ENCODE measurements around the gene CCND3.

CCND3 gene

GRCh38 chr6:41966214-41966920 lies 24.8 kb upstream of the CCND3 start:
- H3K36me3 ChIP-seq, result no peaks in the 10 kb centered on the region
- H3K4me1 ChIP-seq (ENCODE audit: control insufficient read depth in 1 of 2, insufficient read depth in 1 of 2, low read depth in 1 of 2, low read length in 1 of 2), result peaks cover 18 to 26% of the 10 kb centered on the region in 2 experiments
- no peak overlapping the region for H3K4me3 ChIP-seq (ENCODE audit: low read depth in 1 of 2, low read length in 1 of 2)
- no peaks in the 10 kb centered on the region for H3K9me3 ChIP-seq
- H3K27ac ChIP-seq, result peak overlapping the region; percentile 52
- no peaks in the 10 kb centered on the region for H3K27me3 ChIP-seq
- TF ChIP-seq, protein P1, sequence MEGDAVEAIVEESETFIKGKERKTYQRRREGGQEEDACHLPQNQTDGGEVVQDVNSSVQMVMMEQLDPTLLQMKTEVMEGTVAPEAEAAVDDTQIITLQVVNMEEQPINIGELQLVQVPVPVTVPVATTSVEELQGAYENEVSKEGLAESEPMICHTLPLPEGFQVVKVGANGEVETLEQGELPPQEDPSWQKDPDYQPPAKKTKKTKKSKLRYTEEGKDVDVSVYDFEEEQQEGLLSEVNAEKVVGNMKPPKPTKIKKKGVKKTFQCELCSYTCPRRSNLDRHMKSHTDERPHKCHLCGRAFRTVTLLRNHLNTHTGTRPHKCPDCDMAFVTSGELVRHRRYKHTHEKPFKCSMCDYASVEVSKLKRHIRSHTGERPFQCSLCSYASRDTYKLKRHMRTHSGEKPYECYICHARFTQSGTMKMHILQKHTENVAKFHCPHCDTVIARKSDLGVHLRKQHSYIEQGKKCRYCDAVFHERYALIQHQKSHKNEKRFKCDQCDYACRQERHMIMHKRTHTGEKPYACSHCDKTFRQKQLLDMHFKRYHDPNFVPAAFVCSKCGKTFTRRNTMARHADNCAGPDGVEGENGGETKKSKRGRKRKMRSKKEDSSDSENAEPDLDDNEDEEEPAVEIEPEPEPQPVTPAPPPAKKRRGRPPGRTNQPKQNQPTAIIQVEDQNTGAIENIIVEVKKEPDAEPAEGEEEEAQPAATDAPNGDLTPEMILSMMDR (IDR thresholded peaks at IDR 0.05), result no peak

DNA sequence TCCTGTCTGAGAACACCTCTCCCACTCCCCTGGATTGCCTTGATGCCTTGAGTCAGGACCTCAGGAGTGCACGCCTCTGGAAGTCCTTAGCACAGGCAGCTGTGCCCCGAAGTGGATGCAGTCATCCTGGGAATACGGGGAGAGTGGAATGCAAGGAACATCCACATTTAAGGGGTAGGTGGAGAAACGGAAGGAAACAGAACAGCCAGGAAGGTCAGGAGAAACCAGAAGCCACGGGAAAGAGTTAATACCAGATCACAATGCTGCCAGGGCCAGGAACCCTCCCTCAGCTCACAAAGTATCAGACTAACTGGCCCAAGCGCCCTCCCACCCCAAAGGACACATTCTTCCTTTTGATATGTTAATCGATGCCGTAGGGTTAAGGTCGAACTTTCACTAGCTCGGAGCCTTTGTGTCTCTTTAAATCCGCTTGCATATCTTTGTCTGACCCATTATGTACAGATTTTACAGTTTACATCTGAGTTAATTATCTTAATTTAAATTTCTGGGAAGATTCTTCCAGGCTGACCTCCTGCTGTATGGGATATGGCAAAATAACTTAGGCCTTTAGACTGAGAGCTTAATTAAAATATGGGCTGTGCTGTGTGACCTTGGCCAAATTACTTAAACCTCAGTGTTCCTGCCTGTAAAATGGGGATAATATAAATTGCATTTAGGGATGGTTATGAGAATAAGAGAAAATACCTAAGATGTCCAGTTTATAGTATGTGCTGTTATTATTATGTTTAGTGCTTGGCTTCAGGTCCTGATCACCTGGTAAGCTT lies 24.0 kb upstream of the CCND3 start:
- Histone ChIP-seq H3K27ac (no peak overlapping the region), H3K4me1 (ENCODE audit: control insufficient read depth in 1 of 2, insufficient read depth in 1 of 2, low read depth in 1 of 2, low read length in 1 of 2) (peaks cover 15 to 21% of the 10 kb centered on the region in 2 experiments)
- TF ChIP-seq, protein P1 (IDR thresholded peaks at IDR 0.05), result no peak

GRCh38 chr6:41964201-41964887 lies 22.7 kb upstream of the CCND3 start:
- Histone ChIP-seq H3K4me1 (ENCODE audit: control insufficient read depth in 1 of 2, insufficient read depth in 1 of 2, low read depth in 1 of 2, low read length in 1 of 2) (peaks cover 11% of the 10 kb centered on the region in 2 experiments), H3K36me3 (no peaks in the 10 kb centered on the region), H3K9me3 (no peaks in the 10 kb centered on the region), H3K4me3 (ENCODE audit: low read depth in 1 of 2, low read length in 1 of 2) (no peak overlapping the region), H3K27me3 (no peaks in the 10 kb centered on the region), H3K27ac (no peak overlapping the region)
- TF ChIP-seq, protein P1 (IDR thresholded peaks at IDR 0.05), result no peak

More for the DNA sequence above, 24.0 kb upstream of the CCND3 start:
- Histone ChIP-seq H3K27me3 (no peaks in the 10 kb centered on the region), H3K36me3 (no peaks in the 10 kb centered on the region), H3K4me3 (ENCODE audit: low read depth in 1 of 2, low read length in 1 of 2) (no peak overlapping the region), H3K9me3 (no peaks in the 10 kb centered on the region)

DNA sequence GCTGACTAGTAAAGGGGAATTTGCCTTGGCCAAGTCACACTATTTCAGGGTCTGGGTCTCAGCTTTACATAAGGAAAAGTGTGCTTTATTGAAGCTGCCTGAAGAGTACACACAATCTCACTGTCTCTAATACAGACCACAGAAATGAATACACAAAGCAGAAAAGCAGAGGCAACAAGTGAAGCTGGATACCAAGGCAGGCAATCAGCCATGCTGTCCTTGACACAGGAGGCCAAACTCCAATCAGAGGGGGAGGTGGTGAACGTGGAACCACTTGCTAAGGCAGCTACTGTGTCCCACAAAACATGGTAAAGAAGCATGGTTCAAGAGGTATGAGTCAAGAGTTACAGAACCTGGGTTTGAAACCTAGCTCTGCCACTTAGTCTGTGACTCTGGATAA lies 21.8 kb upstream of the CCND3 start:
- H3K27me3 ChIP-seq, result no peaks in the 10 kb centered on the region
- no peak overlapping the region for H3K4me3 ChIP-seq (ENCODE audit: low read depth in 1 of 2, low read length in 1 of 2)
- H3K9me3 ChIP-seq, result no peaks in the 10 kb centered on the region
- TF ChIP-seq, protein P1 (IDR thresholded peaks at IDR 0.05), result no peak
- H3K36me3 ChIP-seq, result no peaks in the 10 kb centered on the region
- peaks cover 11% of the 10 kb centered on the region in 2 experiments for H3K4me1 ChIP-seq (ENCODE audit: control insufficient read depth in 1 of 2, insufficient read depth in 1 of 2, low read depth in 1 of 2, low read length in 1 of 2)
- no peak overlapping the region for H3K27ac ChIP-seq

GRCh38 chr6:41960028-41960427 lies 18.4 kb upstream of the CCND3 start:
- H3K27me3 ChIP-seq, result no peaks in the 10 kb centered on the region
- no peaks in the 10 kb centered on the region for H3K4me1 ChIP-seq (ENCODE audit: control insufficient read depth in 1 of 2, insufficient read depth in 1 of 2, low read depth in 1 of 2, low read length in 1 of 2)
- TF ChIP-seq, protein P1 (IDR thresholded peaks at IDR 0.05), result no peak
- H3K36me3 ChIP-seq, result no peaks in the 10 kb centered on the region
- H3K27ac ChIP-seq, result no peak overlapping the region
- H3K4me3 ChIP-seq (ENCODE audit: low read depth in 1 of 2, low read length in 1 of 2), result no peak overlapping the region
- no peaks in the 10 kb centered on the region for H3K9me3 ChIP-seq
